Measurements from ENCODE around the gene PKP4.

The PKP4 gene

GRCh38 chr2:158499383-158499782 is 42.6 kb downstream of the PKP4 start:
- DNase-seq: no peak

GRCh38 chr2:158500333-158500732 is 43.6 kb downstream of the PKP4 start:
- no peak for DNase-seq

GRCh38 chr2:158501301-158501700 is 44.5 kb downstream of the PKP4 start:
- DNase-seq: no peak

GRCh38 chr2:158502974-158503373 is 46.2 kb downstream of the PKP4 start:
- DNase-seq: no peak

- DNase-seq: no peak
Observed at GRCh38 chr2:158504088-158504487, 47.3 kb downstream of the PKP4 start.

- DNase-seq: no peak
Observed at GRCh38 chr2:158505448-158505934, 48.7 kb downstream of the PKP4 start.

- DNase-seq: no peak
Observed at GRCh38 chr2:158507141-158507540, 50.4 kb downstream of the PKP4 start.

GRCh38 chr2:158507679-158508078 is 50.9 kb downstream of the PKP4 start:
- DNase-seq: no peak

GRCh38 chr2:158509928-158510797 is 53.4 kb downstream of the PKP4 start:
- no peak for DNase-seq

- DNase-seq: no peak
Observed at GRCh38 chr2:158510887-158511286, 54.1 kb downstream of the PKP4 start.

GRCh38 chr2:158511706-158512105 is 55.0 kb downstream of the PKP4 start:
- DNase-seq: no peak

GRCh38 chr2:158512323-158512722 is 55.6 kb downstream of the PKP4 start:
- DNase-seq: no peak

- DNase-seq: no peak
Observed at GRCh38 chr2:158513841-158514240, 57.1 kb downstream of the PKP4 start.

GRCh38 chr2:158518084-158518483 is 61.3 kb downstream of the PKP4 start:
- no peak for DNase-seq

GRCh38 chr2:158519481-158519880 is 62.7 kb downstream of the PKP4 start:
- DNase-seq: no peak

GRCh38 chr2:158529379-158530259 is 72.9 kb downstream of the PKP4 start:
- no peak for DNase-seq

- no peak for DNase-seq
Observed at GRCh38 chr2:158530829-158531228, 74.1 kb downstream of the PKP4 start.

GRCh38 chr2:158533009-158533408 is 76.3 kb downstream of the PKP4 start:
- DNase-seq: no peak

- DNase-seq: no peak
Observed at GRCh38 chr2:158539176-158540005, 82.6 kb downstream of the PKP4 start.

- no peak for DNase-seq
Observed at GRCh38 chr2:158542577-158542976, 85.8 kb downstream of the PKP4 start.

GRCh38 chr2:158543957-158544356 is 87.2 kb downstream of the PKP4 start:
- no peak for DNase-seq

- no peak for DNase-seq
Observed at GRCh38 chr2:158544998-158545397, 88.2 kb downstream of the PKP4 start.

All from NCI-H526 (cell line).